MCF 10A (cell line): Measurements from ENCODE around the gene ZNG1B. TPM values are rescaled to one million over a fixed set of nuclear protein-coding genes. Genes with fewer than 3 reads are reported as not detected.
A peak's percentile ranks its signal among the peaks of the same experiment; 100 is the strongest.
"Not testable (repeated sequence)": the region's sequence is repeated elsewhere in the genome, so short reads cannot be mapped to it uniquely, and the experiment has no call there.

Source experiments
- BruUV-seq: library from RNA; stranded (reverse); fragments of 400-500 nt; replicated peaks from 2 replicates; lab custom pipeline; 2021; lab: Mats Ljungman, UMichigan
- CTCF ChIA-PET: fragments of 300-600 bp; sonication (Branson Sonifier 250); formaldehyde crosslinking; extraction: SDS; loops from one replicate; lab custom pipeline; 2021; ENCODE audit warnings: antibody characterized with exemption, inconsistent platforms; lab: Yijun Ruan, JAX
- POLR2A ChIA-PET: fragments of 300-600, 350-650 bp; sonication (Branson Sonifier 250); formaldehyde crosslinking; extraction: SDS; loops from one replicate; lab custom pipeline; 2020; ENCODE audit warnings: antibody characterized with exemption, inconsistent platforms; lab: Yijun Ruan, JAX
- DNase-seq: peaks from one replicate; pipeline ENCODE4 v3.0.0-alpha.2; 2018; ENCODE audit not compliant: unreplicated experiment
- H3K27ac Mint-ChIP-seq: one replicate; pipeline ENCODE4 v1.8.0; 2022; ENCODE audit warnings: mild to moderate bottlenecking, low read depth, mixed read lengths; ENCODE audit not compliant: unreplicated experiment
- H3K27me3 Mint-ChIP-seq: one replicate; pipeline ENCODE4 v1.8.0; 2022; ENCODE audit warnings: mixed read lengths; ENCODE audit not compliant: insufficient read depth, unreplicated experiment
- H3K36me3 Mint-ChIP-seq: one replicate; pipeline ENCODE4 v1.8.0; 2022; ENCODE audit warnings: mild to moderate bottlenecking, moderate library complexity, mixed read lengths; ENCODE audit not compliant: insufficient read depth, unreplicated experiment
- H3K4me1 Mint-ChIP-seq: one replicate; pipeline ENCODE4 v1.8.0; 2022; ENCODE audit warnings: mixed read lengths; ENCODE audit not compliant: insufficient read depth, unreplicated experiment
- H3K4me3 Mint-ChIP-seq: one replicate; pipeline ENCODE4 v1.8.0; 2022; ENCODE audit warnings: mild to moderate bottlenecking, moderate library complexity, mixed read lengths; ENCODE audit not compliant: unreplicated experiment
- H3K9me3 Mint-ChIP-seq: one replicate; pipeline ENCODE4 v1.8.0; 2022; ENCODE audit warnings: mixed read lengths; ENCODE audit not compliant: unreplicated experiment
- intact Hi-C: fragments of 100-400 bp; cut with micrococcal nuclease; formaldehyde crosslinking; loops from 2 replicates; pipeline ENCODE4 v1.14.1; 2022
- total RNA-seq: library from RNA; stranded (reverse); gene quantifications from 2 replicates; pipeline ENCODE4 v1.2.3, GENCODE V29; 2022

The ZNG1B gene
- total RNA-seq, 1 experiment from 2014 or later = 44.6 TPM

DNA sequence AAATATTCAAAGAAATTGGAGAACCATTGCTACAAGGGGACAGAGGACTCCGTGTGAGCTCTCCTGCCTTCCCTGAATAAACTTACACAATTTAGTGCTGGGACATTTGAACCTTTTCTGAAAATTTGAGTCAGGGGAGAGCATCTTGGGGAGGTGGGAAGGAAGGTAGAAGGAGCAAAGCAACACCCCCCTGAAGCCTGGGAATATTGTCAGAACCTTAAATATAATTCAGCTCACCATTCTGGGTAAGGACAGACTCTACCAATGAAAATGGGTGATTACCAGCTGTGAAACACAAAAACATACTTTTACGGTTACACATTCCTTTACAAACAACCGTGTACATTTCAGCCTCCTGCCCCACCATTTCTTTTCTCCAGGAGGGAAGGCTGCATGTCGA is 60.9 kb downstream of the ZNG1B start, which contains the start of gene FOXD4L1:
FOXD4L1 (plus strand) TSS at position 301 of the 400 bp plus-strand sequence. CDS start 592 bp downstream, outside the sequence.
- H3K9me3 Mint-ChIP-seq, CTCF ChIA-PET, H3K4me3 Mint-ChIP-seq, BruUV-seq, H3K36me3 Mint-ChIP-seq, POLR2A ChIA-PET, H3K27ac Mint-ChIP-seq, DNase-seq, intact Hi-C loops, H3K4me1 Mint-ChIP-seq: not testable (repeated sequence)
- H3K27me3 Mint-ChIP-seq = peaks cover 12% of the 10 kb centered on the region

DNA sequence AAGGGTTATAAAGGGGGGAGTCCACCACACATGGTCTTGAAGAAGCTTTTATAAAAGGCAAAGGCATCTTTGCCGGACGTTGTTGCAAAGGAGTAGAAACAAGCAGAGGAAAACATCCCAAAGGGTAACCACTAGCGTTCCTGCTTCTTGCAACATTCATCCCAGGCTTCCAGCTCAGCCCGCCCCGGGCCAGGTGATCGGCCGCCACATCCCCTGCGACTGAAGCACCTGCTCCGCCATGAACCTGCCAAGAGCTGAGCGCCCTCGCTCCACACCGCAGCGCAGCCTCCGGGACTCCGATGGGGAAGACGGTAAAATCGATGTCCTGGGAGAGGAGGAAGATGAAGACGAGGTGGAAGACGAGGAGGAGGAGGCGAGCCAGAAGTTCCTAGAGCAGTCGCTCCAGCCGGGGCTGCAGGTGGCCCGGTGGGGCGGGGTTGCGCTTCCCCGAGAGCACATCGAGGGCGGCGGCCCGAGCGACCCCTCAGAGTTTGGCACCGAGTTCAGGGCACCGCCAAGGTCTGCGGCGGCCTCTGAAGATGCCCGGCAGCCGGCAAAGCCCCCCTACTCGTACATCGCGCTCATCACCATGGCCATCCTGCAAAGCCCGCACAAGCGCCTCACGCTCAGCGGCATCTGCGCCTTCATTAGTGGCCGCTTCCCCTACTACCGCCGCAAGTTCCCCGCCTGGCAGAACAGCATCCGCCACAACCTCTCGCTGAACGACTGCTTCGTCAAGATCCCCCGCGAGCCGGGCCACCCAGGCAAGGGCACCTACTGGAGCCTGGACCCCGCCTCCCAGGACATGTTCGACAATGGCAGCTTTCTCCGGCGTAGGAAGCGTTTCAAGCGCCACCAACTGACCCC is 61.8 kb downstream of the ZNG1B start:
- H3K9me3 Mint-ChIP-seq, BruUV-seq, H3K4me1 Mint-ChIP-seq, CTCF ChIA-PET, DNase-seq, POLR2A ChIA-PET, H3K27ac Mint-ChIP-seq, intact Hi-C loops, H3K4me3 Mint-ChIP-seq, H3K36me3 Mint-ChIP-seq: not testable (repeated sequence)
- H3K27me3 Mint-ChIP-seq = peaks cover 12% of the 10 kb centered on the region

GRCh38 chr2:113499886-113500722 is 62.6 kb downstream of the ZNG1B start:
- CTCF ChIA-PET, H3K4me3 Mint-ChIP-seq, POLR2A ChIA-PET, H3K4me1 Mint-ChIP-seq, intact Hi-C loops, H3K27ac Mint-ChIP-seq, BruUV-seq, H3K36me3 Mint-ChIP-seq, DNase-seq, H3K9me3 Mint-ChIP-seq: not testable (repeated sequence)
- H3K27me3 Mint-ChIP-seq = peaks cover 12% of the 10 kb centered on the region

DNA sequence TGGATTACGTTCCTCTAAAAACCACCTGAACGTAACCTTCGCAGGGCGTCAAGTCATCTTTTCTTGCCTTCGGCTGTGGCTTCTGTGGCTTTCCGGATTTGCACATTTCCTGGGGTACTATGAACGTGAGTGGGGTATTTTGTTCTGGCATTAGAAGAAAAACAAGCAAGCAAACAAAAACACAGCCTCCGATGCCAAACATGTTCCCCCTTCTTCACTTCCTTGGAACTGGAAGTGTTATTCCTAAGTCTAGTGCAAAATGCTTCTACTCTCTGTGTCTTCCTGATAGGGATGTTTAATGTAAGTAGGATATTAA is 63.2 kb downstream of the ZNG1B start:
- H3K36me3 Mint-ChIP-seq, H3K9me3 Mint-ChIP-seq, H3K4me3 Mint-ChIP-seq, POLR2A ChIA-PET, H3K27ac Mint-ChIP-seq, H3K4me1 Mint-ChIP-seq, BruUV-seq, CTCF ChIA-PET, intact Hi-C loops, DNase-seq: not testable (repeated sequence)
- peaks cover 12% of the 10 kb centered on the region for H3K27me3 Mint-ChIP-seq

- POLR2A ChIA-PET, intact Hi-C loops, H3K36me3 Mint-ChIP-seq, H3K9me3 Mint-ChIP-seq, H3K27ac Mint-ChIP-seq, DNase-seq, CTCF ChIA-PET, H3K4me1 Mint-ChIP-seq, BruUV-seq: not testable (repeated sequence)
- Mint-ChIP-seq H3K4me3 (peak overlapping the region; percentile 52), H3K27me3 (peaks cover 19% of the 10 kb centered on the region)
Measured at GRCh38 chr2:113502216-113503093, 65.0 kb downstream of the ZNG1B start.

GRCh38 chr2:113503094-113504042 is 65.9 kb downstream of the ZNG1B start:
- intact Hi-C loops, H3K36me3 Mint-ChIP-seq, H3K27ac Mint-ChIP-seq, H3K9me3 Mint-ChIP-seq, CTCF ChIA-PET, DNase-seq, POLR2A ChIA-PET, BruUV-seq, H3K4me1 Mint-ChIP-seq: not testable (repeated sequence)
- Mint-ChIP-seq H3K4me3 (peak overlapping the region; percentile 52), H3K27me3 (peaks cover 27% of the 10 kb centered on the region)

DNA sequence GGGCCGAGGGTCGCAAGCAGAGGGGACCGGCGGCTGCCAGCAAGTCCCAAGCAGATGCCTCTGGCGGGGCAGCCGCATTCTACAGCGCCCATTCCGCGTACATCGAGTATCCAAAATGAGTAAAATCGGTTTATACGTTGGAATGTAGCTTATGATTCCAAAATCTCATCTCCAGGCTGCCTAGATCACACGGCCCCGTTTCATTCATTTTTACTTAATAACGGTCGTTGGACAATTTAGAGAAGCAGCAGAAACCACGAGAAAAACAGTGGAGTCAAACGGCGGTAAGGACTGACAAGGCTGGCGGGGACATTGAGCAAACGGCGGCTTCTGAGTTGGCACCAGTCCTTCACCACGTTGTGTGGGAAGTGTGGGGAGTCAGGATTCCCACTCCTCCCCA is 66.6 kb downstream of the ZNG1B start:
- peaks cover 27% of the 10 kb centered on the region for H3K27me3 Mint-ChIP-seq
- H3K27ac Mint-ChIP-seq, H3K36me3 Mint-ChIP-seq, CTCF ChIA-PET, BruUV-seq, H3K4me3 Mint-ChIP-seq, intact Hi-C loops, POLR2A ChIA-PET, DNase-seq, H3K9me3 Mint-ChIP-seq, H3K4me1 Mint-ChIP-seq: not testable (repeated sequence)
